ENCODE data around the gene RIC8A.

RIC8A gene

GRCh38 chr11:261624-262023, 54.1 kb downstream of the RIC8A start:
- no peak overlapping the region for H3K4me3 ChIP-seq (ENCODE audit: low read length, poor library complexity, severe bottlenecking)
- H3K79me2 ChIP-seq (ENCODE audit: insufficient read depth, low read length) = no peaks in the 10 kb centered on the region
- H3K9ac ChIP-seq (ENCODE audit: low read depth, low read length, poor library complexity, severe bottlenecking) = no peak overlapping the region
- no peaks in the 10 kb centered on the region for H4K20me1 ChIP-seq (ENCODE audit: insufficient read depth, low read length, poor library complexity, severe bottlenecking)
- H3K4me1 ChIP-seq (ENCODE audit: insufficient read depth, low read length, poor library complexity, severe bottlenecking) = no peaks in the 10 kb centered on the region
- H3K27me3 ChIP-seq (ENCODE audit: insufficient read depth, low read length, poor library complexity, severe bottlenecking) = no peaks in the 10 kb centered on the region
- no peaks in the 10 kb centered on the region for H3K9me2 ChIP-seq (replicated peaks; ENCODE audit: low read depth, low read length)
- H2AFZ ChIP-seq (ENCODE audit: low read length) = no peak overlapping the region
- H3K4me2 ChIP-seq (ENCODE audit: low read depth, low read length, poor library complexity, severe bottlenecking) = no peak overlapping the region
- H3F3A ChIP-seq (ENCODE audit: low read depth) = peaks cover 2% of the 10 kb centered on the region; the same call in 1 of the 2 replicates
- H3K9me3 ChIP-seq (ENCODE audit: insufficient read depth, low read depth, low read length) = no peaks in the 10 kb centered on the region
- TF ChIP-seq, protein P1, sequence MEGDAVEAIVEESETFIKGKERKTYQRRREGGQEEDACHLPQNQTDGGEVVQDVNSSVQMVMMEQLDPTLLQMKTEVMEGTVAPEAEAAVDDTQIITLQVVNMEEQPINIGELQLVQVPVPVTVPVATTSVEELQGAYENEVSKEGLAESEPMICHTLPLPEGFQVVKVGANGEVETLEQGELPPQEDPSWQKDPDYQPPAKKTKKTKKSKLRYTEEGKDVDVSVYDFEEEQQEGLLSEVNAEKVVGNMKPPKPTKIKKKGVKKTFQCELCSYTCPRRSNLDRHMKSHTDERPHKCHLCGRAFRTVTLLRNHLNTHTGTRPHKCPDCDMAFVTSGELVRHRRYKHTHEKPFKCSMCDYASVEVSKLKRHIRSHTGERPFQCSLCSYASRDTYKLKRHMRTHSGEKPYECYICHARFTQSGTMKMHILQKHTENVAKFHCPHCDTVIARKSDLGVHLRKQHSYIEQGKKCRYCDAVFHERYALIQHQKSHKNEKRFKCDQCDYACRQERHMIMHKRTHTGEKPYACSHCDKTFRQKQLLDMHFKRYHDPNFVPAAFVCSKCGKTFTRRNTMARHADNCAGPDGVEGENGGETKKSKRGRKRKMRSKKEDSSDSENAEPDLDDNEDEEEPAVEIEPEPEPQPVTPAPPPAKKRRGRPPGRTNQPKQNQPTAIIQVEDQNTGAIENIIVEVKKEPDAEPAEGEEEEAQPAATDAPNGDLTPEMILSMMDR (conservative IDR thresholded peaks at IDR 0.05; ENCODE audit: low read length) = no peak
- TF ChIP-seq EZH2phosphoT487 (IDR thresholded peaks at IDR 0.05; ENCODE audit: borderline replicate concordance) = no peak
- no peaks in the 10 kb centered on the region for H3K36me3 ChIP-seq (ENCODE audit: insufficient read depth, low read length)
